ENCODE measurements around the gene PARM1.

Gene PARM1

DNA sequence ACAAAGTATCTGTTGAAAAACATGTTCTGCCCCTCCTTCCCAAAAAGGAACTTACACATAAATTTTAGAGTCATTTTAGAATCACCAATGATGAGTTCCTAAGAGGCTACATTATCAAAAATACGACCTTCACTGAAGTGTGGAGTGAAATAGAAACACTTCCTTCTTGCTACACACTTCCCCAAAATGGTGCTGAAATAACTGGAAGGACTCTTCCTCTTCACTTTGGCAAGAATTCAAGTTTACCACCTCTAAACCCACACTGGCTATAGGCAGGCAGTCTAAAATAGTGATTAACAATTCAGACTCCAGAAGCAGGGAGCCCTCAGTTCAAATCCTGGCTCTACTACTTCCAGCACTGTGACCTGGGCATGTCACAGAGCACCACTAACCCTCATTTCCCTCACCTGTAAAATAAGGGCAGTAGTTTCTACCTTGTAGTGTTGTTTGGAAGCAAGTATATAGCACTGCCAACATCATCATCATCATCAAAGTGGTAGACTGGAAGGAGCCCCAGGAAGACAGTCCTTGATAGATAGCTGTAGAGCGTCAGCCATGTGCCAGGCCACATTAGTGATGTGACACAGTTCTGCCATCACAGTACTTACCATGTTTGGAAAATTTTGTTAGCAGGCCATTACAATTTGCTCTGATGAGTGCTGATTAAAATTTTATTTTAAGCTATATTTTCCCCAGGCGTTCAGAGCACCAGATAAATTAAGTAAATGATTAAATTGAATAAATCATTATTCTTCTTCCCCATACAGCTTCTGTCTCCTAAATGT, 103.3 kb downstream of the PARM1 start:
- no peak for DNase-seq

GRCh38 chr4:75037252-75037651, 104.3 kb downstream of the PARM1 start:
- DNase-seq: no peak

DNA sequence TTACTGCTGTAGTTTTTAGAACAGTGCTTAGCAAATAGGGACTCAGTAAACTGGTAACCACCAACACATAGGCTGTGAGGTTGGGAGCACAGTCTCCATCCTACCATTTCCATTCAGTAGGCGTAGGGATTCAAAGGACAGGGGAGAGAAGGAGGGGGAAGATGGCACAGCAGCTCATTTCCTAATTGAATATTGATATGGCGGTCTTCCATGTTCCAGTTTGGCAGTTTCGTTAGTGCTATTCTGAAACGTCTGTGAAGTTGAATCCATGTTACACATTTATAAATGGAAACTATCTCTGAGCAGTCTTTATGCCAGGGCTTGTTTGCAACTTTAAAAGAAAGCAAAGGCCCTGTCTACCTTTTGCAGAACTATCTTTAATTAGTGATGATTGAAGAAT, 105.5 kb downstream of the PARM1 start:
- DNase-seq: no peak

DNA sequence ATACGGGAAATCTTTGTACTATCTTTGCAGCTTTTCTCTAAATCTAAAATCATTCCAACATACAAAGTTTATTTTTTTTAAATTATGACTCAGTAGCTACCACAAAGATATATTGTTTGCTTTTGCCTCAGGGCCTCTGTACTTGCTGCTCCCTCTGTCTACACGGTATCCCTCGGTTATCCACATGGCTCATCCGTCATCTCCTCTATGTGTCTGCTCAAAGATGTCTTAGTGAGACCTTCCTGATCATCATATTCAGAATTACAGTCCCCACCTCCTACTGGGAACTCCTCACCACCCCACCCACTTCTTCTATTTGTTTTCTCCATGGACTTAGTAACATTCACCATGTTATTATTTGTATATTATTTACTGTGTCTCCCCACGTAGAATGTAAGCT, 107.8 kb downstream of the PARM1 start:
- DNase-seq: no peak

- DNase-seq: no peak
These were observed 109.8 kb downstream of the PARM1 start for GRCh38 chr4:75042601-75043208.

- no peak for DNase-seq
These were observed 113.3 kb downstream of the PARM1 start for GRCh38 chr4:75046226-75046625.

DNA sequence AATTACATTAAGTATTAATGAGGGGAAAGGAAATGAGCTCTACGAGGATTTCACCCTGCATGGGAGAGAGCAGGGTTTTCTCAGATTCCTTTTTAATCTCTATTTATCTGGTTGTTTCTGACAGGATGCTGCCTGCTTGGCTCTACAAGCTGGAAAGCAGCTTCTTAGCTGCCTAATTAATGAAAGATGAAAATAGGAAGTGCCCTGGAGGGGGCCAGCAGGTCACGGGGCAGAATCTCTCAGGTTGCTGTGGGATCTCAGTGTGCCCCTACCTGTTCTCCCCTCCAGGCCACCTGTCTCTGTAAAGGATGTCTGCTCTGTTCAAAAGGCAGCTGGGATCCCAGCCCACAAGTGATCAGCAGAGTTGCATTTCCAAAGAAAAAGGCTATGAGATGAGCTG, 113.7 kb downstream of the PARM1 start:
- DNase-seq: no peak

DNA sequence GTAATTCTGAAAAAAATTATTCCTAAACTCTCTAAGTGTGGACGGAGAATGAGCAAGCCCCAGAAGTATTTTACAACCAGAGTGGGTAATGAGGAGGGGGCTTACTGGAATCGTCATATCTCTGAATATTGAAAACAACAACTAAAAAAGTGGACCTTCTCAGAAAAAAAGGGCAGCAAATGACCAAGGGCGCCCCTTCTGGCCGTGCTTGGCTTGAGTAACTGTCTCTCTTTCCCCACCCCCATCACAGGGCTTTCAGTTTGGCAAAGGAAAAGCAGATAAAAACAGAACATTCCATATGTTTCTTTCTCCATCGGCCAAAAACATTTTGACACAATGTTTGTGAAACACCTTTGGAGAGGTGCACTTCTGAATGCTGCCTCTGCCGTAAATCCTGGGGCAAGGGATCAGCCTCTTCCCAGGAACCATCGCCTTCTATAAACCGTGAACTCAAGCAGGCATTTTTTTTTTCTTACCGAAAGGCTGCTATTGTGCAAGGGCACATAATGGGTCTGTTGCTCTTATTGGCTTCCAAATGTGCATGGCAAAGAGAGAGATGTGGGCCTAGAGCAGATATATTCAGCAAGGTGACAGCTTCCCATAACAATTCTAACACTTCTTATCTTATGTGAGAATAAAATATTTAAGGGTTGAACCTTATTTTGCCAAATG, 115.4 kb downstream of the PARM1 start:
- no peak for DNase-seq

GRCh38 chr4:75051431-75051830, 118.5 kb downstream of the PARM1 start:
- no peak for DNase-seq

DNA sequence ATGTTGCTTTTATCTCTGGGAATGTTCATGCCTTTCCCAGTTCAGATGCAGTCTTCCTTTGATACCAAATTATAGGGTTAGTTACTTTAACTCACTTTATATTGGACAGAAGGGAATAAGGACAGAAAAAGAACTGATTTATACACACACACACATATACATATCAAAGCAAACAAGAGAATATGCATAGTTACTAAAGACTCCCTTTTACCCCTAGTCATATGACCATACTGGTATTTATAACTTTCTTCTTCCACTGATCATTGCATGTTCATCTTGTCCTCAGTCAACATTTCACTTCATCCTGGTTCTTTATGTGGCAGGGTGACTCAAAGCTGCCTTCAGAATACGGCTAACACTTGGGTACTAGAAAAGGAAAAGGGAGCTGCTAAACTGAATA, 120.4 kb downstream of the PARM1 start:
- DNase-seq: no peak

- no peak for DNase-seq
These were observed 121.2 kb downstream of the PARM1 start for GRCh38 chr4:75054078-75054477.

GRCh38 chr4:75056277-75056676, 123.4 kb downstream of the PARM1 start:
- no peak for DNase-seq

DNA sequence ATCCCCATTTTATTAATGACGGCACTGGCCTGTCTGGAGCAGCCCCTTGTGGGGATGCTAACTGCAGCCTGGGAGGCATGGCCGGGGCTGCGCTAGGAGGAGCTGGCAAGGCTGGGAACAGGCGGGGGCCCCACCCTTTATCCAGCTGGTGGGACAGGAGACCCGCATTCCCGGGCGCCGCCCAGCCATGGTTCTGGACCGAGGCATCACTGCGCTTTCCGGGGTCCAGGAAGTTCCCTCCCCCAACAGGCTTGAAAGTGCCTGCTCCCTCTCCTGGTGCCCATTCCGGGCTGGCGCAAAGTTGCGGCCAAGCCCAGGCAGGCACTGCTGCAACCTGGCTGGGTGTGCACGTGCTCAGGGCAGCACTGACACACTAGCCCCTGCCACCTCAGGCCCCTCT, 124.5 kb downstream of the PARM1 start:
- DNase-seq: no peak

GRCh38 chr4:75058486-75058885, 125.6 kb downstream of the PARM1 start:
- no peak for DNase-seq

DNA sequence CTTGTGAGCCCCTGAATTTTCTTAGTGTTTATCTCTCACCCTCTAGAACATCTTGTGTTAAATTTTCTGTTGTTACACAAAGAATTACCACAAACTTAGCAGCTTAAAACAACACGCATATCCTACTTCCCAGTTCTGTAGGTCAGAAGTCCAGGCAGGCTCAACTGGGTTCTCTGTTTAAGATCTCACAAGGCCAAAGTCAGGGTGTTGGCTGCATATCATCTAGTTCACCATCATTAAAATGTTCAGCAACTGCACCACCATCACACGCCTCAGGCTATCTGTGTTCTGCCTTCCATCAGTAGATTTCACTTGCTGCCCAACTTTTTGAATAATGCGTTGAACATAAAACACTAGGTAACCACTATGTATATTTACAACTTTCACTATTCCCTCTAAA, 130.5 kb downstream of the PARM1 start:
- DNase-seq: no peak

GRCh38 chr4:75065909-75066308, 133.0 kb downstream of the PARM1 start:
- no peak for DNase-seq

GRCh38 chr4:75069493-75070074, 136.7 kb downstream of the PARM1 start:
- DNase-seq: no peak

- DNase-seq: no peak
These were observed 138.4 kb downstream of the PARM1 start for GRCh38 chr4:75071317-75071716.

GRCh38 chr4:75080888-75081287, 148.0 kb downstream of the PARM1 start:
- DNase-seq: no peak

GRCh38 chr4:75081561-75081960, 148.6 kb downstream of the PARM1 start:
- no peak for DNase-seq

DNA sequence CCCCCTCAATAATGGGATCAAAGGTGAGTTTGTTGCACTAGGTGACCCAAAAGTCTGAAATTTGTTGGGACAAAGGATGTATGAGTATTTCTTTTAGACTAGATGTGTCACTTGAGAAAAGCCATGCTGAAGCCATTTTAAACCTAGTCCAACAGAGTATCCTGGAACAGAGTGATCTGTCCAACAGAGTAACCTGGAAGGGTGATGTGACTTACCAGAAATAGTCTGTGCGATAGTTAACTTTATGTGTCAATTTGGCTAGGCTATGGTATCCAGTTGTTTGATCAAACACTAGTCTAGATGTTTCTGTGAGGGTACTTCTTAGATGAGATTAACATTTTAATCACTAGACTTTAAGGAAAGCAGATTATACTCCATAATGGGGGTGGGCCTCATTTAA, 154.5 kb downstream of the PARM1 start:
- no peak for DNase-seq

- no peak for DNase-seq
These were observed 154.9 kb downstream of the PARM1 start for GRCh38 chr4:75087865-75088264.

GRCh38 chr4:75089206-75089605, 156.3 kb downstream of the PARM1 start:
- no peak for DNase-seq

GRCh38 chr4:75099321-75099720, 166.4 kb downstream of the PARM1 start:
- no peak for DNase-seq

All from NCI-H510A treated with DMSO at 0.1 percent for 48 hours (cell line).